DOHH2 (cell line): Measurements from ENCODE around the gene CD244.
A peak's percentile ranks its signal among the peaks of the same experiment; 100 is the strongest.

Experiments
- H3F3A ChIP-seq: fragments of 200-600 bp; sonication (generic), shearing (Covaris generic); 2 replicates; pipeline ENCODE4 v1.6.0; 2016; ENCODE audit warnings: antibody characterized with exemption, mild to moderate bottlenecking; ENCODE audit not compliant: control insufficient read depth, insufficient read depth
- H3K27ac ChIP-seq: fragments of 200-600 bp; sonication (generic); 2 replicates; pipeline ENCODE4 v1.5.1; 2014; ENCODE audit warnings: low read depth, mild to moderate bottlenecking, low read length, moderate library complexity
- H3K27me3 ChIP-seq: fragments of 200-600 bp; sonication (generic); 2 replicates; pipeline ENCODE4 v1.6.1; 2014; ENCODE audit warnings: mild to moderate bottlenecking, low read length, mixed read lengths; ENCODE audit not compliant: control insufficient read depth
- H3K36me3 ChIP-seq: fragments of 200-600 bp; sonication (generic); 2 replicates; pipeline ENCODE4 v1.6.1; 2014; ENCODE audit warnings: mild to moderate bottlenecking, low read length, moderate library complexity, mixed read lengths; ENCODE audit not compliant: control insufficient read depth
- H3K4me1 ChIP-seq: fragments of 200-600 bp; sonication (generic); 2 replicates; pipeline ENCODE4 v1.6.1; 2014; ENCODE audit warnings: mild to moderate bottlenecking, low read length, mixed read lengths; ENCODE audit not compliant: control insufficient read depth
- H3K4me2 ChIP-seq: fragments of 200-600 bp; sonication (generic); 2 replicates; pipeline ENCODE4 v1.6.0; 2014; ENCODE audit warnings: mild to moderate bottlenecking, low read length, moderate library complexity
- H3K4me3 ChIP-seq: fragments of 200-600 bp; sonication (generic); 2 replicates; pipeline ENCODE4 v1.5.1; 2014; ENCODE audit warnings: mild to moderate bottlenecking, low read length, mixed read lengths
- H3K79me2 ChIP-seq: fragments of 200-600 bp; sonication (generic); 2 replicates; pipeline ENCODE4 v1.6.1; 2014; ENCODE audit warnings: mild to moderate bottlenecking, low read length, mixed read lengths; ENCODE audit not compliant: control insufficient read depth
- H3K9me2 ChIP-seq: fragments of 200-600 bp; sonication (generic); replicated peaks from 2 replicates; pipeline ENCODE4 v1.6.1; 2014; ENCODE audit warnings: mild to moderate bottlenecking, low read length, mixed read lengths; ENCODE audit not compliant: control insufficient read depth
- H3K9me3 ChIP-seq: fragments of 200-600 bp; sonication (generic); 2 replicates; pipeline ENCODE4 v1.6.1; 2014; ENCODE audit warnings: antibody characterized with exemption, low read length, mixed read lengths; ENCODE audit not compliant: control insufficient read depth, insufficient read depth
- H4K20me1 ChIP-seq: fragments of 200-600 bp; sonication (generic); 2 replicates; pipeline ENCODE4 v1.6.0; 2014; ENCODE audit warnings: low read depth, mild to moderate bottlenecking, antibody characterized with exemption, low read length, moderate library complexity; ENCODE audit not compliant: control insufficient read depth, insufficient read depth
- EZH2phosphoT487 ChIP-seq: fragments of 200-600 bp; sonication (generic); IDR thresholded peaks from 2 replicates; pipeline ENCODE4 v1.6.1; 2017; ENCODE audit warnings: borderline replicate concordance, mild to moderate bottlenecking, antibody characterized with exemption, low read length, moderate library complexity, mixed read lengths
- TF ChIP-seq, protein P1 (sequence below): fragments of 200-600 bp; sonication (generic); IDR thresholded peaks from one replicate; pipeline ENCODE4 v1.5.1; 2014; ENCODE audit warnings: antibody characterized with exemption, mild to moderate bottlenecking, low read depth, low read length; ENCODE audit not compliant: poor library complexity, severe bottlenecking

The CD244 gene

DNA sequence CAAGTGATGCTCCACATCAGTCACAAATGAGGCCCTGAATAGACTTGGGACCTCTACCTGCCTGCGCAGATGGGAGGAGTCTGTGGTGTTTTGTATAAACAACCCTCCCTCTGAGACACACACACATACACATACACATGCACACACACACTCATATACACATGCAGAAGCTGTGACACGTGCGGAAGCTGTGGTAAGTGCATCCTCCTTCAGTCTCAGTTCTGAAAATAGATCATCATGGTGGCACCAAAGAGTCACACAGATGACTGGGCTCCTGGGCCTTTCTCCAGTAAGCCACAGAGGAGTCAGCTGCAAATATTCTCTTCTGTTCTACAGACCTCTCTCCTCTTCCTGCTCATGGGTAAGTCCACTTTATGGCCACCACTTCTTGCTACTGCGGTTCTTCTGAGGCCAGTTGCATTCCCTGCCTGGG, 66.7 kb downstream of the CD244 start, which contains the start of gene LY9:
Gene LY9 (plus strand): TSS at position 224 of the 433 bp plus-strand sequence. CDS start 14 bp downstream, at position 238.
- peaks cover 27% of the 10 kb centered on the region for H3K4me1 ChIP-seq
- no peaks in the 10 kb centered on the region for H3K36me3 ChIP-seq
- no peak within 1 kb of the TSS for H3K27ac ChIP-seq
- H3K9me3 ChIP-seq, result no peaks in the 10 kb centered on the region
- no peak within 1 kb of the TSS for H3K4me3 ChIP-seq
- no peak within 1 kb of the TSS; the same call in 1 of the 2 replicates for H3K4me2 ChIP-seq
- no peaks in the 10 kb centered on the region for H4K20me1 ChIP-seq
- no peaks in the 10 kb centered on the region for H3K9me2 ChIP-seq
- no peaks in the 10 kb centered on the region for H3K79me2 ChIP-seq
- TF ChIP-seq, protein P1, sequence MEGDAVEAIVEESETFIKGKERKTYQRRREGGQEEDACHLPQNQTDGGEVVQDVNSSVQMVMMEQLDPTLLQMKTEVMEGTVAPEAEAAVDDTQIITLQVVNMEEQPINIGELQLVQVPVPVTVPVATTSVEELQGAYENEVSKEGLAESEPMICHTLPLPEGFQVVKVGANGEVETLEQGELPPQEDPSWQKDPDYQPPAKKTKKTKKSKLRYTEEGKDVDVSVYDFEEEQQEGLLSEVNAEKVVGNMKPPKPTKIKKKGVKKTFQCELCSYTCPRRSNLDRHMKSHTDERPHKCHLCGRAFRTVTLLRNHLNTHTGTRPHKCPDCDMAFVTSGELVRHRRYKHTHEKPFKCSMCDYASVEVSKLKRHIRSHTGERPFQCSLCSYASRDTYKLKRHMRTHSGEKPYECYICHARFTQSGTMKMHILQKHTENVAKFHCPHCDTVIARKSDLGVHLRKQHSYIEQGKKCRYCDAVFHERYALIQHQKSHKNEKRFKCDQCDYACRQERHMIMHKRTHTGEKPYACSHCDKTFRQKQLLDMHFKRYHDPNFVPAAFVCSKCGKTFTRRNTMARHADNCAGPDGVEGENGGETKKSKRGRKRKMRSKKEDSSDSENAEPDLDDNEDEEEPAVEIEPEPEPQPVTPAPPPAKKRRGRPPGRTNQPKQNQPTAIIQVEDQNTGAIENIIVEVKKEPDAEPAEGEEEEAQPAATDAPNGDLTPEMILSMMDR, result no peak
- no peak for TF ChIP-seq EZH2phosphoT487
- no peaks in the 10 kb centered on the region for H3F3A ChIP-seq
- H3K27me3 ChIP-seq, result no peaks in the 10 kb centered on the region

DNA sequence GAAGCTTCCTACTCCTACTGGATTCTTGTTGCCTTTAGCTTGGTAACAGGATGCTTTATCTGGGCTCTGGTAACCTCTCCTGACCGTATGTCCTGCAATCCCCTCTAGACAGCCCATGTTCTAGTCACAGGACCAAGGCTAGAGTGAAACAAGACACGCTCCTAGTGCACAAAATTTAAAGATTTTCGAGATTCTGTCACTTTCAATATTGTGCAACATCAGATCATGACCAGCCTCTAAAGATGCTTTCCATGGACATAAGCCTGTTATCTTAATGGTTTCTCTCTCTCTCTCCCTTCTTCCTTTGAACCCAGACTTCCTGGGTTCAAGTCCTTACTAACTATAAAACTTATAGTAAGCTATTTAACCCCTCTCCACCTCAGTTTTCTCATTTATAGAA, 68.3 kb downstream of the CD244 start:
- Histone ChIP-seq H3K79me2 (no peaks in the 10 kb centered on the region), H3K4me3 (no peak overlapping the region), H3K4me2 (no peak overlapping the region), H3K27me3 (no peaks in the 10 kb centered on the region), H3K36me3 (no peaks in the 10 kb centered on the region), H3F3A (no peaks in the 10 kb centered on the region), H3K9me3 (no peaks in the 10 kb centered on the region), H3K27ac (no peak overlapping the region), H3K4me1 (peaks cover 36% of the 10 kb centered on the region), H4K20me1 (no peaks in the 10 kb centered on the region), H3K9me2 (no peaks in the 10 kb centered on the region)
- TF ChIP-seq, protein P1, result no peak
- TF ChIP-seq EZH2phosphoT487, result no peak

DNA sequence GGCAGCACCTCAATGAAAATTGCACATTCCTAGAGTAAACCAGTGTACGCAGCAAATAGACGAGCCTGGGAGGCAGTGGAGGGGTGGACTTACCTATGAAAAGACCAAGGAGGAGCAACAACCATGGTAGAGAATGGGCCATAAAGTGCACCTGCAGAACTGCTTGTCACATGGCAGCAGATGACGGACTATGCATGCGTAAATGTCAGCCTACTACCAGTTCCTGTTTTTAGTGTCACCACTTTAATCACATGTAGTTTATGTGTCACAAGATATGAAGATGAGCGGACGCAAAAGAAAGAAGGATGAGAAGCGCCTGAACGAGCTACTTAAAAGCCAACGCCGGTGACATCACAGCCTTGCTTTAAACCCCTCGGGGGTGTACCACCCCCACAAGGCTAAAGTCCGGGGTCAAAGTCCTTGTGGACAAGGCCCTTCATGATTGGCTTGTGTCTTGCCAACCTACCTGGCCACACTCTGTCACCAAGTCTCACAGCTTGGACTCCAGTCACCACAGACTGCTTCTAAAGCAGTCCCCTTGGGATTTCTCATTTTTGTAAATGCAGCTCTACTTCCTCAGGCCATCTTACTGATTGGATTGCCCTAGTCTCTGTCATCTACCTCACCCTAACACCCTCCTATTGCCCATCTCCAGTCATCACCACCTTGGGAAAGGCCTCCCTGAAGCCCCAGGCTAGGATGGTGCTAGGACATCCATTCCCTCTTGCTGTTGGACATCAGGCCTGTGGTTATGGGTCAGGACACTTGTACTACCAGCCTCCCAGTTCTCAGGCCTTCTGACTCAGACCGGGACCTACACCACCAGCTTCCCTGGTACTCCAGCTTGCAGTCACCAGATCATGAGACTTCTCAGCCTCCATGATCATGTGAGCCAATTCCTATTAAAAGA, 72.7 kb downstream of the CD244 start:
- Histone ChIP-seq H4K20me1 (no peaks in the 10 kb centered on the region), H3K79me2 (no peaks in the 10 kb centered on the region), H3K4me1 (peaks cover 17% of the 10 kb centered on the region), H3F3A (no peaks in the 10 kb centered on the region), H3K36me3 (no peaks in the 10 kb centered on the region), H3K9me2 (no peaks in the 10 kb centered on the region), H3K9me3 (no peaks in the 10 kb centered on the region), H3K4me3 (0 out of 2 replicates have a peak overlapping the region, but pooled peaks have one; percentile 2), H3K27ac (no peak overlapping the region), H3K27me3 (no peaks in the 10 kb centered on the region), H3K4me2 (peak overlapping the region; percentile 24)
- TF ChIP-seq EZH2phosphoT487, result no peak
- TF ChIP-seq, protein P1, result no peak
